ENCODE results near the gene CENPB.

The CENPB gene

DNA sequence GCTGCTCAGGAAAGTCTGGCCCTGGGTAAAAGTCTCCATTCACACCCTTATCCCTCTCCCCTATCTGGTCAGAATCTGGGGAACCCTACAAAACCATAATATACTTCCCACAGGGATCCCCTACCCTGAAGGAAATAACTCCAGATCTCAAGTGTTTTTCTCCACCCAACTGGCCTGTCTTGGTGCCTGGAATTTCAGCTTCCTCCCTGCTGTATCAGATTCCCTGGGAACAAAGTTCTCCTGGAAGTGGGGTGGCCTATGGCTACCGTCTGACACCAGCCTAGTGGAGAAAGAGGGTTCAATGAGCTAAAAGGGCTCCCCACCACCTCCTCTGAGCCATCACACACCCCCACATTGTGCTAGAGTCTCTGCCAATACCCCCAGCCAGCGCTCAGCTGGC, 39.1 kb downstream of the CENPB start:
- Histone ChIP-seq H3K36me3 (ENCODE audit: control insufficient read depth, low read length) (peaks cover 5% of the 10 kb centered on the region; the same call in 1 of the 2 replicates), H3F3A (ENCODE audit: control insufficient read depth, insufficient read depth) (no peaks in the 10 kb centered on the region; the same call in 1 of the 2 replicates), H3K4me2 (ENCODE audit: low read length) (no peak overlapping the region), H3K79me2 (ENCODE audit: control insufficient read depth, low read length) (no peaks in the 10 kb centered on the region), H4K20me1 (ENCODE audit: control insufficient read depth, insufficient read depth, low read depth, low read length) (no peaks in the 10 kb centered on the region), H3K4me1 (ENCODE audit: control insufficient read depth, low read length) (no peaks in the 10 kb centered on the region), H3K27me3 (ENCODE audit: control insufficient read depth, low read length) (peaks cover 7% of the 10 kb centered on the region; the same call in 1 of the 2 replicates), H3K9me2 (replicated peaks; ENCODE audit: control insufficient read depth, low read length) (no peaks in the 10 kb centered on the region), H3K27ac (ENCODE audit: low read depth, low read length) (no peak overlapping the region), H3K4me3 (ENCODE audit: low read length) (no peak overlapping the region), H3K9me3 (ENCODE audit: control insufficient read depth, insufficient read depth, low read length) (no peaks in the 10 kb centered on the region)
- TF ChIP-seq, protein P1, sequence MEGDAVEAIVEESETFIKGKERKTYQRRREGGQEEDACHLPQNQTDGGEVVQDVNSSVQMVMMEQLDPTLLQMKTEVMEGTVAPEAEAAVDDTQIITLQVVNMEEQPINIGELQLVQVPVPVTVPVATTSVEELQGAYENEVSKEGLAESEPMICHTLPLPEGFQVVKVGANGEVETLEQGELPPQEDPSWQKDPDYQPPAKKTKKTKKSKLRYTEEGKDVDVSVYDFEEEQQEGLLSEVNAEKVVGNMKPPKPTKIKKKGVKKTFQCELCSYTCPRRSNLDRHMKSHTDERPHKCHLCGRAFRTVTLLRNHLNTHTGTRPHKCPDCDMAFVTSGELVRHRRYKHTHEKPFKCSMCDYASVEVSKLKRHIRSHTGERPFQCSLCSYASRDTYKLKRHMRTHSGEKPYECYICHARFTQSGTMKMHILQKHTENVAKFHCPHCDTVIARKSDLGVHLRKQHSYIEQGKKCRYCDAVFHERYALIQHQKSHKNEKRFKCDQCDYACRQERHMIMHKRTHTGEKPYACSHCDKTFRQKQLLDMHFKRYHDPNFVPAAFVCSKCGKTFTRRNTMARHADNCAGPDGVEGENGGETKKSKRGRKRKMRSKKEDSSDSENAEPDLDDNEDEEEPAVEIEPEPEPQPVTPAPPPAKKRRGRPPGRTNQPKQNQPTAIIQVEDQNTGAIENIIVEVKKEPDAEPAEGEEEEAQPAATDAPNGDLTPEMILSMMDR (IDR thresholded peaks at IDR 0.05; ENCODE audit: low read depth, low read length, poor library complexity, severe bottlenecking): no peak
- no peak for TF ChIP-seq EZH2phosphoT487 (IDR thresholded peaks at IDR 0.05; ENCODE audit: borderline replicate concordance, low read length)

DNA sequence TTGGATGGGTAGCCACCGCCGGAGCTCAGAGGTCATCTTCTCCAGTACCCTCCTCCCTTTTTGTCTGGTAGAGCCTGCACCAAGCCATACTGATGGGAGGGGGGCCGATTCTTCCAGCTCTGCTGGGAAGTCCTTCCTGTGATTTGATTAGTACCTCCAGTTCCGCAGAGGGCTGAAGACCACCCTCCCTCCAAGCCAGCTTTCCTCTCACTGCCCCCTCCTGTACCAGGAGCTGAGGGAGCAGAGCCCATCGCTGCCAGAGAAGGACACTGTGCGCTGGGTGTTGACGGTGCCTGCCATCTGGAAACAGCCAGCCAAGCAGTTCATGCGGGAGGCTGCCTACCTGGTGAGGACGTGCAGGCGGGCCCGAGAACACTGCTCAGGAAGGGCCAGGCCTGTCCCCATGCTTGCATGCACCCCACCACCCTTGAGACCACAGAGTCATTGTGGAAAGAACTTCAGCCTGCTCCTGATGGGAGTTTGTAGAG, 40.8 kb downstream of the CENPB start:
- Histone ChIP-seq H3K9me3 (ENCODE audit: control insufficient read depth, insufficient read depth, low read length) (no peaks in the 10 kb centered on the region), H3K4me1 (ENCODE audit: control insufficient read depth, low read length) (no peaks in the 10 kb centered on the region), H3K79me2 (ENCODE audit: control insufficient read depth, low read length) (no peaks in the 10 kb centered on the region), H3K27ac (ENCODE audit: low read depth, low read length) (no peak overlapping the region), H4K20me1 (ENCODE audit: control insufficient read depth, insufficient read depth, low read depth, low read length) (no peaks in the 10 kb centered on the region), H3K27me3 (ENCODE audit: control insufficient read depth, low read length) (peaks cover 7% of the 10 kb centered on the region; the same call in 1 of the 2 replicates), H3K9me2 (replicated peaks; ENCODE audit: control insufficient read depth, low read length) (no peaks in the 10 kb centered on the region), H3F3A (ENCODE audit: control insufficient read depth, insufficient read depth) (no peaks in the 10 kb centered on the region; the same call in 1 of the 2 replicates), H3K36me3 (ENCODE audit: control insufficient read depth, low read length) (peaks cover under 1% of the 10 kb centered on the region; the same call in 1 of the 2 replicates), H3K4me2 (ENCODE audit: low read length) (no peak overlapping the region; the same call in 1 of the 2 replicates), H3K4me3 (ENCODE audit: low read length) (no peak overlapping the region)
- no peak for TF ChIP-seq EZH2phosphoT487 (IDR thresholded peaks at IDR 0.05; ENCODE audit: borderline replicate concordance, low read length)
- TF ChIP-seq, protein P1 (IDR thresholded peaks at IDR 0.05; ENCODE audit: low read depth, low read length, poor library complexity, severe bottlenecking): no peak

DNA sequence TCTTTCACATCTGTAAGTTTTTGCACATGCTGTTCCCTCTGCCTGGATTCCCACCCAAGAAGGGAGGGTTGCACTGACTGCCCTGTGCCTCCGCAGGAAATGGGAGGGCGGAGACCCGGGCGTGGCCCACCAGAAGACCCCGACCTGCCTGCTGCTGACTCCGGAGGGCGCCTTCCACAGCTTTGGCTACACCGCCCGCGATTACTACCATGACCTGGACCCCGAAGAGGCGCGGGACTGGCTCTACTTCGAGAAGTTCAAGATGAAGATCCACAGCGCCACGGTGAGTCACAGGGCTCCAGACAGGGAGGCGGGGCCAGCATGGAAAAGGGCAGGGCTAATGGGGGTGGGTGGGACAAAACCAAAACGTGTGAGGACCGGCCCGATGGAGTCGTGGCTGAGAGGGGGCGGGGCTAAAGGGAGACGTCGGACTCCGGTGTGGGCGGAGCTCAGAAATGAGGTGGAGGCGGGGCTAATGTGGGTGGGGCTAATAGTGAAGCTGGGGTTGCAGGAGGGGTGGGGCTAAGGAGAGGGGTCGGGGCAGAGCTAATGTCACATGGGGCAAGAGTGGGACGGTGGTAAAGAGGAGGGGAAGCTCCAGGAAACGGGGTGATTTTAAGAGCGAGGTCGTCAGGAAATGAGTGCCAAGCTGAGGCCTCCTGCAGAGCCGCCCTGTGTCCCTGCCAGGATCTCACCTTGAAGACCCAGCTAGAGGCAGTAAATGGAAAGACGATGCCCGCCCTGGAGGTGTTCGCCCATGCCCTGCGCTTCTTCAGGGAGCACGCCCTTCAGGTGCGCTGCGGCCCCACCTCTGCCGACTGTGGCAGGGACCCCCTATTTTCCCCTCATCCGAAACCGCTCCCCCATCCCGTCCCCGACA, 41.5 kb downstream of the CENPB start:
- H3K4me2 ChIP-seq (ENCODE audit: low read length): peak overlapping the region; percentile 15; the same call in 1 of the 2 replicates

More for the DNA sequence above, 41.5 kb downstream of the CENPB start:
- Histone ChIP-seq H4K20me1 (ENCODE audit: control insufficient read depth, insufficient read depth, low read depth, low read length) (no peaks in the 10 kb centered on the region), H3K4me1 (ENCODE audit: control insufficient read depth, low read length) (no peaks in the 10 kb centered on the region), H3K79me2 (ENCODE audit: control insufficient read depth, low read length) (no peaks in the 10 kb centered on the region), H3K27ac (ENCODE audit: low read depth, low read length) (no peak overlapping the region), H3K36me3 (ENCODE audit: control insufficient read depth, low read length) (no peaks in the 10 kb centered on the region), H3K4me3 (ENCODE audit: low read length) (no peak overlapping the region), H3K9me2 (replicated peaks; ENCODE audit: control insufficient read depth, low read length) (no peaks in the 10 kb centered on the region), H3F3A (ENCODE audit: control insufficient read depth, insufficient read depth) (no peaks in the 10 kb centered on the region; the same call in 1 of the 2 replicates), H3K27me3 (ENCODE audit: control insufficient read depth, low read length) (peaks cover 7% of the 10 kb centered on the region; the same call in 1 of the 2 replicates), H3K9me3 (ENCODE audit: control insufficient read depth, insufficient read depth, low read length) (no peaks in the 10 kb centered on the region)
- TF ChIP-seq, protein P1 (IDR thresholded peaks at IDR 0.05; ENCODE audit: low read depth, low read length, poor library complexity, severe bottlenecking): no peak
- no peak for TF ChIP-seq EZH2phosphoT487 (IDR thresholded peaks at IDR 0.05; ENCODE audit: borderline replicate concordance, low read length)

Measured in DOHH2 (cell line).